WTC11 (cell line): Measurements from ENCODE around the gene ARHGAP6. TPM values are rescaled to one million over a fixed set of nuclear protein-coding genes. Genes with fewer than 3 reads are reported as not detected.

ENCODE experiments used
- ATAC-seq: fragments of 200-7000 bp; cut with Tn5 transposase; 2 replicates; pipeline ENCODE4 v1.10.0; 2021; ENCODE audit warnings: mild to moderate bottlenecking, moderate library complexity
- CTCF ChIA-PET: fragments of 300-600 bp; sonication (Branson Sonifier 250); formaldehyde crosslinking; loops from one replicate; lab custom pipeline; 2021; ENCODE audit warnings: antibody characterized with exemption; lab: Charles Lee
- POLR2A ChIA-PET: fragments of 350-600 bp; sonication (Branson Sonifier 250); formaldehyde crosslinking; loops from one replicate; lab custom pipeline; 2021; ENCODE audit warnings: antibody characterized with exemption; lab: Charles Lee
- DNase-seq: peaks from one replicate; pipeline ENCODE4 v3.0.0; 2021; ENCODE audit warnings: low spot score
- H3K27ac Mint-ChIP-seq: 2 replicates; pipeline ENCODE4 v1.8.0; 2021; ENCODE audit warnings: mixed read lengths
- H3K27me3 Mint-ChIP-seq: 2 replicates; pipeline ENCODE4 v1.8.0; 2021; ENCODE audit warnings: low read depth, mild to moderate bottlenecking, moderate library complexity, mixed read lengths
- H3K36me3 Mint-ChIP-seq: 2 replicates; pipeline ENCODE4 v1.8.0; 2021; ENCODE audit warnings: mixed read lengths
- H3K4me1 Mint-ChIP-seq: 2 replicates; pipeline ENCODE4 v1.8.0; 2022; ENCODE audit warnings: mixed read lengths
- H3K4me3 Mint-ChIP-seq: 2 replicates; pipeline ENCODE4 v1.8.0; 2021; ENCODE audit warnings: mild to moderate bottlenecking, moderate library complexity, mixed read lengths
- H3K9me3 Mint-ChIP-seq: 2 replicates; pipeline ENCODE4 v1.8.0; 2021; ENCODE audit warnings: mixed read lengths
- ATF1 ChIP-seq: sonication (generic); formaldehyde crosslinking; IDR thresholded peaks from 2 replicates; pipeline ENCODE4 v1.8.1; 2023; ENCODE audit warnings: mild to moderate bottlenecking, moderate library complexity, missing genetic modification reagents
- EMX1 ChIP-seq: fragments of 250-450 bp; sonication (Bioruptor Pico); IDR thresholded peaks from 2 replicates; pipeline ENCODE4 v1.8.0; 2021; ENCODE audit warnings: mild to moderate bottlenecking
- HMGA2 ChIP-seq: fragments of 250-450 bp; sonication (Bioruptor Pico); IDR thresholded peaks from 2 replicates; pipeline ENCODE4 v1.4.0; 2021; ENCODE audit warnings: mild to moderate bottlenecking, moderate library complexity
- JUN ChIP-seq: sonication (generic); formaldehyde crosslinking; IDR thresholded peaks from 2 replicates; pipeline ENCODE4 v1.8.0; 2023; ENCODE audit warnings: mild to moderate bottlenecking, missing genetic modification reagents
- MAX ChIP-seq: sonication (generic); formaldehyde crosslinking; IDR thresholded peaks from 2 replicates; pipeline ENCODE4 v1.8.0; 2022; ENCODE audit warnings: mild to moderate bottlenecking, missing genetic modification reagents
- MYBL2 ChIP-seq: sonication (generic); formaldehyde crosslinking; IDR thresholded peaks from 2 replicates; pipeline ENCODE4 v1.8.1; 2023; ENCODE audit warnings: mild to moderate bottlenecking, moderate library complexity, missing genetic modification reagents
- NFATC4 ChIP-seq: fragments of 250-450 bp; sonication (Bioruptor Pico); IDR thresholded peaks from 2 replicates; pipeline ENCODE4 v1.9.0; 2021; ENCODE audit warnings: mild to moderate bottlenecking
- NR3C1 ChIP-seq: sonication (generic); formaldehyde crosslinking; conservative IDR thresholded peaks from 2 replicates; pipeline ENCODE4 v1.8.1; 2023; ENCODE audit warnings: low read depth, mild to moderate bottlenecking, missing genetic modification reagents
- SOX15 ChIP-seq: fragments of 250-450 bp; sonication (Bioruptor Pico); IDR thresholded peaks from 2 replicates; pipeline ENCODE4 v1.9.0; 2021; ENCODE audit warnings: mild to moderate bottlenecking
- ZNF138 ChIP-seq: sonication (generic); formaldehyde crosslinking; conservative IDR thresholded peaks from 2 replicates; pipeline ENCODE4 v1.8.1; 2022; ENCODE audit warnings: mild to moderate bottlenecking, moderate library complexity, missing genetic modification reagents
- ZNF532 ChIP-seq: fragments of 250-450 bp; sonication (Bioruptor Pico); IDR thresholded peaks from 2 replicates; pipeline ENCODE4 v1.9.0; 2021; ENCODE audit warnings: mild to moderate bottlenecking, borderline replicate concordance
- total RNA-seq: library from RNA; stranded (reverse); gene quantifications from 3 replicates; pipeline ENCODE4 v1.2.3, GENCODE V29; 2021
- TF ChIP-seq, protein P1 (sequence below): sonication (generic); formaldehyde crosslinking; conservative IDR thresholded peaks from 2 replicates; pipeline ENCODE4 v1.8.1; 2022; ENCODE audit warnings: mild to moderate bottlenecking, missing genetic modification reagents
- TF ChIP-seq, protein P2 (sequence below): fragments of 250-450 bp; sonication (Bioruptor Pico); conservative IDR thresholded peaks from 2 replicates; pipeline ENCODE4 v1.9.0; 2021; ENCODE audit warnings: mild to moderate bottlenecking
- TF ChIP-seq, protein P3 (sequence below): sonication (generic); formaldehyde crosslinking; IDR thresholded peaks from 2 replicates; pipeline ENCODE4 v1.8.1; 2023; ENCODE audit warnings: mild to moderate bottlenecking, moderate library complexity, missing genetic modification reagents
- TF ChIP-seq, protein P4 (sequence below): sonication (generic); formaldehyde crosslinking; IDR thresholded peaks from 2 replicates; pipeline ENCODE4 v1.8.0; 2023; ENCODE audit warnings: mild to moderate bottlenecking, missing genetic modification reagents

Gene ARHGAP6
- total RNA-seq, 1 experiment from 2014 or later = 1.0 TPM

DNA sequence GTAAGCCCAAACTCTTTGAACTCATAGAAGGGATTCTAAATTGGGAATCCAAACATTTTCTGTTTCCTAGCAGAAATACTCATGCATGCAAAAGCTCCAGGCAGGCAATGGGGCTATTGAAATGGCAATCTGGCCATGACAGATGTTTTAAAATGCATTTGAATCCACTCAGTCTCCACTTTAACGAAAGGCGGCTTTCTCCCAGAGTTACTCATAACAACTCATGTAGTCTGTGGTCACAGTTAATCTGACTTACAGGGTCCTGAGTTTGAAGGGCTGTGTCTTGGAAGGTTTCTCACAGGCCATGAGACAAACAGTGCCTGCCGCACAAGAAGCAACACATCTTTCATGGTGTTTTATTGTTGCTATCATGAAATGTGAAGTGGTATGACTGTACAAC, 186.8 kb downstream of the ARHGAP6 start (continued):
- no peak for TF ChIP-seq MAX (CRISPR knock-in tag)
- TF ChIP-seq, protein P1, sequence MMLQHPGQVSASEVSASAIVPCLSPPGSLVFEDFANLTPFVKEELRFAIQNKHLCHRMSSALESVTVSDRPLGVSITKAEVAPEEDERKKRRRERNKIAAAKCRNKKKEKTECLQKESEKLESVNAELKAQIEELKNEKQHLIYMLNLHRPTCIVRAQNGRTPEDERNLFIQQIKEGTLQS (CRISPR knock-in tag) = no peak
- no peak for TF ChIP-seq JUN (CRISPR knock-in tag)

GRCh38 chrX:11478026-11478425, 187.7 kb downstream of the ARHGAP6 start:
- H3K9me3 Mint-ChIP-seq = no peaks in the 10 kb centered on the region
- DNase-seq = no peak
- H3K36me3 Mint-ChIP-seq = no peaks in the 10 kb centered on the region
- H3K27ac Mint-ChIP-seq = no peak overlapping the region
- no peak for ATAC-seq
- POLR2A ChIA-PET = no interaction called here
- no peak overlapping the region for H3K4me3 Mint-ChIP-seq
- H3K4me1 Mint-ChIP-seq = peaks cover 28% of the 10 kb centered on the region
- TF ChIP-seq HMGA2 (CRISPR knock-in tag) (no peak), MAX (CRISPR knock-in tag) (no peak), MYBL2 (CRISPR knock-in tag) (no peak), ATF1 (CRISPR knock-in tag) (no peak), JUN (CRISPR knock-in tag) (no peak), ZNF138 (CRISPR knock-in tag) (no peak), ZNF532 (no peak)
- TF ChIP-seq, protein P2, sequence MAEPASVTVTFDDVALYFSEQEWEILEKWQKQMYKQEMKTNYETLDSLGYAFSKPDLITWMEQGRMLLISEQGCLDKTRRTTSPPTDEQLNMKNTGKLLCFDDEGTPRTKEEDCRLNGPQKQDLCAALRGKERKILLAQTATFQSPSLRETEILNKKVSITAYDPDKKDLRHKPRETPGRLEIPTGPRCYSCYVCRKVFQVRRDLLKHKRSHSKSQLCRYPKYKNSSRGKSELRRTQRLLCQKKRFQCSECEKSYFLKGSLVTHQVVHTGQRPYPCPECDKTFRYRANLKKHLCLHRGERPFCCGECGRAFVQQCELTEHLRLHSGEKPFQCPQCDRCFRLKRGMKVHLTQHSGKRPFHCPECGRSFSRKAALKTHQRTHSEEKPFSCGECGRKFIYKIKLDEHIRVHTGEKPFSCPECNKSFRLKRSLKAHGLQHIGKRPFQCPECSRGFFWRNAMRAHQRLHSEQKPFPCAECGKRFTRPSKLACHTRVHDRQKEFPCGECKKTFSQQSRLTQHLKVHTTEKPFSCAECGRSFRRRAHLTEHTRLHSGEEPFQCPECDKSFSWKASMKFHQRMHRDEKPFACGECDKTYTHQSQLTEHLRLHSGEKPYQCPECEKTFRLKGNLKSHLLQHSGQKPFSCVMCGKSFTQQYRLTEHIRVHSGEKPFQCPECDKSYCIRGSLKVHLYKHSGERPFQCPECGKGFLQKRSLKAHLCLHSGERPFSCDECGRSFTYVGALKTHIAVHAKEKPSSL (CRISPR knock-in tag) = no peak
- CTCF ChIA-PET = no interaction called here
- H3K27me3 Mint-ChIP-seq = no peaks in the 10 kb centered on the region

- no peaks in the 10 kb centered on the region for H3K27me3 Mint-ChIP-seq
- ATAC-seq = no peak
- no peaks in the 10 kb centered on the region for H3K9me3 Mint-ChIP-seq
- TF ChIP-seq SOX15 (CRISPR knock-in tag) = no peak
- TF ChIP-seq, protein P2 (CRISPR knock-in tag) = no peak
- TF ChIP-seq, protein P3, sequence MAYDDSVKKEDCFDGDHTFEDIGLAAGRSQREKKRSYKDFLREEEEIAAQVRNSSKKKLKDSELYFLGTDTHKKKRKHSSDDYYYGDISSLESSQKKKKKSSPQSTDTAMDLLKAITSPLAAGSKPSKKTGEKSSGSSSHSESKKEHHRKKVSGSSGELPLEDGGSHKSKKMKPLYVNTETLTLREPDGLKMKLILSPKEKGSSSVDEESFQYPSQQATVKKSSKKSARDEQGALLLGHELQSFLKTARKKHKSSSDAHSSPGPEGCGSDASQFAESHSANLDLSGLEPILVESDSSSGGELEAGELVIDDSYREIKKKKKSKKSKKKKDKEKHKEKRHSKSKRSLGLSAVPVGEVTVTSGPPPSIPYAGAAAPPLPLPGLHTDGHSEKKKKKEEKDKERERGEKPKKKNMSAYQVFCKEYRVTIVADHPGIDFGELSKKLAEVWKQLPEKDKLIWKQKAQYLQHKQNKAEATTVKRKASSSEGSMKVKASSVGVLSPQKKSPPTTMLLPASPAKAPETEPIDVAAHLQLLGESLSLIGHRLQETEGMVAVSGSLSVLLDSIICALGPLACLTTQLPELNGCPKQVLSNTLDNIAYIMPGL = no peak
- TF ChIP-seq NR3C1 (CRISPR knock-in tag) = no peak
- no peak for TF ChIP-seq NFATC4 (CRISPR knock-in tag)
- TF ChIP-seq ZNF138 (CRISPR knock-in tag) = no peak
- no peak for TF ChIP-seq EMX1 (CRISPR knock-in tag)
- TF ChIP-seq, protein P4, sequence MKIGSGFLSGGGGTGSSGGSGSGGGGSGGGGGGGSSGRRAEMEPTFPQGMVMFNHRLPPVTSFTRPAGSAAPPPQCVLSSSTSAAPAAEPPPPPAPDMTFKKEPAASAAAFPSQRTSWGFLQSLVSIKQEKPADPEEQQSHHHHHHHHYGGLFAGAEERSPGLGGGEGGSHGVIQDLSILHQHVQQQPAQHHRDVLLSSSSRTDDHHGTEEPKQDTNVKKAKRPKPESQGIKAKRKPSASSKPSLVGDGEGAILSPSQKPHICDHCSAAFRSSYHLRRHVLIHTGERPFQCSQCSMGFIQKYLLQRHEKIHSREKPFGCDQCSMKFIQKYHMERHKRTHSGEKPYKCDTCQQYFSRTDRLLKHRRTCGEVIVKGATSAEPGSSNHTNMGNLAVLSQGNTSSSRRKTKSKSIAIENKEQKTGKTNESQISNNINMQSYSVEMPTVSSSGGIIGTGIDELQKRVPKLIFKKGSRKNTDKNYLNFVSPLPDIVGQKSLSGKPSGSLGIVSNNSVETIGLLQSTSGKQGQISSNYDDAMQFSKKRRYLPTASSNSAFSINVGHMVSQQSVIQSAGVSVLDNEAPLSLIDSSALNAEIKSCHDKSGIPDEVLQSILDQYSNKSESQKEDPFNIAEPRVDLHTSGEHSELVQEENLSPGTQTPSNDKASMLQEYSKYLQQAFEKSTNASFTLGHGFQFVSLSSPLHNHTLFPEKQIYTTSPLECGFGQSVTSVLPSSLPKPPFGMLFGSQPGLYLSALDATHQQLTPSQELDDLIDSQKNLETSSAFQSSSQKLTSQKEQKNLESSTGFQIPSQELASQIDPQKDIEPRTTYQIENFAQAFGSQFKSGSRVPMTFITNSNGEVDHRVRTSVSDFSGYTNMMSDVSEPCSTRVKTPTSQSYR = no peak
Measured at GRCh38 chrX:11474576-11474975, 191.1 kb downstream of the ARHGAP6 start.

More at GRCh38 chrX:11474576-11474975, 191.1 kb downstream of the ARHGAP6 start:
- CTCF ChIA-PET = no interaction called here
- Mint-ChIP-seq H3K27ac (no peak overlapping the region), H3K36me3 (no peaks in the 10 kb centered on the region), H3K4me3 (no peak overlapping the region), H3K4me1 (peaks cover 13% of the 10 kb centered on the region)
- POLR2A ChIA-PET = no interaction called here
- DNase-seq = no peak
